NB4 (cell line): ENCODE data around the gene YTHDF2.

Experiments used
- MAX ChIP-seq: IDR thresholded peaks from 2 replicates; pipeline ENCODE4 v1.6.1; 2011; ENCODE audit warnings: low read depth, low read length
- MYC ChIP-seq: IDR thresholded peaks from 2 replicates; pipeline ENCODE4 v1.6.1; 2011; ENCODE audit warnings: low read depth, low read length
- POLR2A ChIP-seq: IDR thresholded peaks from 2 replicates; pipeline ENCODE4 v1.6.1; 2011; ENCODE audit warnings: mild to moderate bottlenecking; ENCODE audit not compliant: insufficient read length; ENCODE audit errors: extremely low read depth
- TF ChIP-seq, protein P1 (sequence below): IDR thresholded peaks from one replicate; pipeline ENCODE4 v1.5.1; 2012; ENCODE audit warnings: low read depth, low read length

DNA sequence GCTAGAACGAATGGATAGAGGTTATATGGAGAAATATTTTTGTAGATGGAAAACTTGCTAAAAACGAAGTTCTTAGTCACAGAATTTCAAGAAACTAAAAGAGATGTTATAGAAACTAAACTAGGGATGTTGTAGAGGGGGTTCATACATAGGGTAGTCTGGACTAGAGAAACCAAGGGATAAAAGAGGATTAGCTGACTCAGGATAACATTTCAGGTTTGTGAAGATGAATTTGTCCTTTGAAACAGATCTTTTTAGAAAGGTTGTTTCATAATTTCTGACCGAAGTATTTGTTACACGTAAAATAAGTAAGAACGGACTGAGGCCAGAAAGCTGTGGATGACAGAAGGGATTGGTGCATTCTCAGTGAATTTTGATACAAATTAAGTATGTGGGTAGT lies 13.6 kb downstream of the YTHDF2 start:
- TF ChIP-seq, protein P1, sequence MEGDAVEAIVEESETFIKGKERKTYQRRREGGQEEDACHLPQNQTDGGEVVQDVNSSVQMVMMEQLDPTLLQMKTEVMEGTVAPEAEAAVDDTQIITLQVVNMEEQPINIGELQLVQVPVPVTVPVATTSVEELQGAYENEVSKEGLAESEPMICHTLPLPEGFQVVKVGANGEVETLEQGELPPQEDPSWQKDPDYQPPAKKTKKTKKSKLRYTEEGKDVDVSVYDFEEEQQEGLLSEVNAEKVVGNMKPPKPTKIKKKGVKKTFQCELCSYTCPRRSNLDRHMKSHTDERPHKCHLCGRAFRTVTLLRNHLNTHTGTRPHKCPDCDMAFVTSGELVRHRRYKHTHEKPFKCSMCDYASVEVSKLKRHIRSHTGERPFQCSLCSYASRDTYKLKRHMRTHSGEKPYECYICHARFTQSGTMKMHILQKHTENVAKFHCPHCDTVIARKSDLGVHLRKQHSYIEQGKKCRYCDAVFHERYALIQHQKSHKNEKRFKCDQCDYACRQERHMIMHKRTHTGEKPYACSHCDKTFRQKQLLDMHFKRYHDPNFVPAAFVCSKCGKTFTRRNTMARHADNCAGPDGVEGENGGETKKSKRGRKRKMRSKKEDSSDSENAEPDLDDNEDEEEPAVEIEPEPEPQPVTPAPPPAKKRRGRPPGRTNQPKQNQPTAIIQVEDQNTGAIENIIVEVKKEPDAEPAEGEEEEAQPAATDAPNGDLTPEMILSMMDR, result no peak
- TF ChIP-seq POLR2A (no peak), MAX (no peak), MYC (no peak)
